Smooth muscle cell of the umbilical artery (primary cell): ENCODE results near the gene NMNAT1. TPM values are rescaled to one million over a fixed set of nuclear protein-coding genes. Genes with fewer than 3 reads are reported as not detected.

Experiments
- total RNA-seq: library from RNA; depleted of rRNA; stranded (reverse); fragments of >200 nt; gene quantifications from 2 replicates; pipeline ENCODE4 v1.2.3, GENCODE V29; 2014

The NMNAT1 gene
- total RNA-seq, result 17.5 and 21.6 TPM in 2 replicates

GRCh38 chr1:9942939-9943788 is at the start of gene NMNAT1, which contains the start of gene LZIC:
Gene NMNAT1 (plus strand): TSS chr1:9943475. CDS start chr1:9972074, 28,599 bp downstream.
Gene LZIC (minus strand): TSS chr1:9943391. CDS start chr1:9936619, 6,772 bp downstream.

GRCh38 chr1:9910076-9910422 is 33.2 kb upstream of the NMNAT1 start, which contains the start of gene CTNNBIP1:
Gene CTNNBIP1 (minus strand): TSS chr1:9910269. CDS start chr1:9872064, 38,205 bp downstream.

GRCh38 chr1:9996624-9997582 is 53.6 kb downstream of the NMNAT1 start, which contains the start of gene RBP7:
Gene RBP7 (plus strand): TSS chr1:9997228. CDS start chr1:9997259, 31 bp downstream.

GRCh38 chr1:10032590-10033358 is 89.5 kb downstream of the NMNAT1 start, which contains the start of gene UBE4B:
Gene UBE4B (plus strand): TSS chr1:10032958. CDS start chr1:10033671, 713 bp downstream.

Other genes with a start within 250 kb of the NMNAT1 start
- 167 and 210 TPM in 2 replicates for gene CLSTN1, start 119.5 kb upstream of the NMNAT1 start, total RNA-seq
- 22.3 and 33.9 TPM in 2 replicates for gene CTNNBIP1, start 33.2 kb upstream of the NMNAT1 start, total RNA-seq
- gene LZIC, start 84 bp upstream of the NMNAT1 start, total RNA-seq, result 41.0 and 41.9 TPM in 2 replicates
- gene RBP7, start 53.8 kb downstream of the NMNAT1 start, total RNA-seq, result not detected in 2 replicates
- gene UBE4B, start 89.5 kb downstream of the NMNAT1 start, total RNA-seq, result 28.2 and 46.7 TPM in 2 replicates